GM19193 (cell line): ENCODE measurements around the gene FAM124A.

Experiments
- POLR2A ChIP-seq: IDR thresholded peaks from 4 replicates; pipeline ENCODE4 v1.6.1; 2011; ENCODE audit not compliant: insufficient read depth, insufficient read length; ENCODE audit errors: extremely low read depth

Gene FAM124A

GRCh38 chr13:51262501-51263211 lies 40.5 kb downstream of the FAM124A start:
- TF ChIP-seq POLR2A = no peak

- no peak for TF ChIP-seq POLR2A
Observed at GRCh38 chr13:51266642-51267041, 44.4 kb downstream of the FAM124A start.

GRCh38 chr13:51267622-51268021 lies 45.4 kb downstream of the FAM124A start:
- no peak for TF ChIP-seq POLR2A

GRCh38 chr13:51269039-51269438 lies 46.8 kb downstream of the FAM124A start:
- no peak for TF ChIP-seq POLR2A

GRCh38 chr13:51270623-51271415 lies 48.6 kb downstream of the FAM124A start:
- no peak for TF ChIP-seq POLR2A

- no peak for TF ChIP-seq POLR2A
Observed at GRCh38 chr13:51271528-51272085, 49.4 kb downstream of the FAM124A start.

- TF ChIP-seq POLR2A = no peak
Observed at GRCh38 chr13:51275101-51275500, 52.9 kb downstream of the FAM124A start.

GRCh38 chr13:51276636-51277035 lies 54.4 kb downstream of the FAM124A start:
- no peak for TF ChIP-seq POLR2A

- TF ChIP-seq POLR2A = no peak
Observed at GRCh38 chr13:51277928-51278327, 55.7 kb downstream of the FAM124A start.

GRCh38 chr13:51278426-51279130 lies 56.4 kb downstream of the FAM124A start:
- TF ChIP-seq POLR2A = no peak

- TF ChIP-seq POLR2A = no peak
Observed at GRCh38 chr13:51280379-51280940, 58.3 kb downstream of the FAM124A start.

- TF ChIP-seq POLR2A = no peak
Observed at GRCh38 chr13:51282322-51282721, 60.1 kb downstream of the FAM124A start.

- TF ChIP-seq POLR2A = no peak
Observed at GRCh38 chr13:51283371-51283770, 61.2 kb downstream of the FAM124A start.

- no peak for TF ChIP-seq POLR2A
Observed at GRCh38 chr13:51284339-51284738, 62.1 kb downstream of the FAM124A start.
